ENCODE data around the gene MRTFB.

MRTFB gene

DNA sequence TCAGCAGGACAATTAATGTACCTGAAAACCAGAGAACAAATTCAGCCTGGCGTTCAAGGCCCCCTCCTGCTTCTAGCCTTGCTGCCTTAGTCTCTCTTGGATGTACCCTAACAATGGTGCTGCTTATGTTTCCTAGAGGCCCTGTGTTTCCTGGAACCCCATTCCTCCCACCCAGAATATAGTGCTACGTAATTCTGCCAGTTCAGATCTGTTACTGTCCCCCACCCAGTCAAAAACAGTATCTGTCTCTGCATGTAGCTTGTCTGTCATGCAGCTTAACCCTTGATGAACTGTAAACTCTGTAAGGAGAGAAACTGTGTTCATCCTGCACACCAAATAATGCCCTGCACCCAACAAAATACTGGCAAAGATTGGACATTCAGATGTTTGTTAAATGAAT is 6.8 kb downstream of the MRTFB start:
- peaks cover 6% of the 10 kb centered on the region for H3K36me3 Mint-ChIP-seq (ENCODE audit: low read depth)
- H3K4me1 Mint-ChIP-seq = peaks cover 3% of the 10 kb centered on the region
- no peaks in the 10 kb centered on the region for H3K27me3 Mint-ChIP-seq
- H3K27ac Mint-ChIP-seq = no peak overlapping the region
- no peak overlapping the region for H3K4me3 Mint-ChIP-seq
- DNase-seq = no peak
- ATAC-seq = no peak
- H3K9me3 Mint-ChIP-seq = no peaks in the 10 kb centered on the region

DNA sequence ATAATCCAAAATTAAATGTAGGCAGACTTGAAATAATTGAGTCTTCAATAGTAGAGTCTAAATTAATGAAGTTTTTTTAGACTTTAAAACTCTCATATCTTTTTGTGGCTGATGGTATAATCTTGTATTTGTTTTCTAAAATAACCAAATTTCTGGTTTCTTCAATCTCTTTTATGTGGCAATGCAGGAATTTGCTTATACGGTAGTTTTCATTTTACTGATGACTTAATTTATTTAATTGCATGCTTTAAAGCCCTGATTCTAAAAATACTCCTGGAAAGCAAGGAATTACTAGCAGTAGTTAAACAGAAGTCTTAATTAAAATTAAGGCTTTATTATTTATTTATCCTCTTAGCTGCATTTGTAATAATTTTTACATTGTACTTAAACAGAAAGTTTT is 15.4 kb downstream of the MRTFB start:
- no peak overlapping the region for H3K27ac Mint-ChIP-seq
- no peak for ATAC-seq
- no peaks in the 10 kb centered on the region for H3K36me3 Mint-ChIP-seq (ENCODE audit: low read depth)
- no peak overlapping the region for H3K4me3 Mint-ChIP-seq
- H3K4me1 Mint-ChIP-seq = no peaks in the 10 kb centered on the region
- no peaks in the 10 kb centered on the region for H3K9me3 Mint-ChIP-seq
- H3K27me3 Mint-ChIP-seq = no peaks in the 10 kb centered on the region
- DNase-seq = no peak

DNA sequence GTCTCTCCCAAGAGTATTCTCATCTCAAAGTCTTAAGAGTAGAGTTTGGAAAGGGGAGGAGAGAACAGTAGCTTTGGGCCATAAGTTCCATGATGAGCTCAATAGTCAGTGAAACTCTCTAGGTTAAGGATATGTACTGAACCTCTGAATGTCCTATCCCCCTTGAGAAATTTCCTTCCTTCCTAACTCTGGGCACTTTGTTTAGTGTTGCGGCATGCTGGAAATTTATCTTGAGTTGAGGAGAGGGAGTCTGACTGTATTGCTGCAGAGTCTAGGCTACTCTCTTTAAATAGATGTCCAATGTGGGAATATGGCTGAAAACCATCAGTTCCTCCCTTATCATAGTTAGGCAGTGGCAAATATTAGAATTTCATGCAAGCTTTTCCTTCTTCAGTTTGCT is 16.1 kb downstream of the MRTFB start:
- ATAC-seq = no peak
- Mint-ChIP-seq H3K4me1 (peaks cover under 1% of the 10 kb centered on the region), H3K9me3 (no peaks in the 10 kb centered on the region), H3K27ac (no peak overlapping the region), H3K4me3 (no peak overlapping the region), H3K27me3 (no peaks in the 10 kb centered on the region), H3K36me3 (ENCODE audit: low read depth) (no peaks in the 10 kb centered on the region)
- no peak for DNase-seq

- no peaks in the 10 kb centered on the region for H3K9me3 Mint-ChIP-seq
- H3K4me3 Mint-ChIP-seq = no peak overlapping the region
- no peak overlapping the region for H3K27ac Mint-ChIP-seq
- no peaks in the 10 kb centered on the region for H3K36me3 Mint-ChIP-seq (ENCODE audit: low read depth)
- DNase-seq (no peak), ATAC-seq (no peak)
- H3K4me1 Mint-ChIP-seq = peaks cover 5% of the 10 kb centered on the region
- H3K27me3 Mint-ChIP-seq = no peaks in the 10 kb centered on the region
Measured at GRCh38 chr16:14087590-14088154, 16.6 kb downstream of the MRTFB start.

GRCh38 chr16:14088155-14088753 is 17.1 kb downstream of the MRTFB start:
- no peak overlapping the region for H3K4me3 Mint-ChIP-seq
- ATAC-seq = no peak

DNA sequence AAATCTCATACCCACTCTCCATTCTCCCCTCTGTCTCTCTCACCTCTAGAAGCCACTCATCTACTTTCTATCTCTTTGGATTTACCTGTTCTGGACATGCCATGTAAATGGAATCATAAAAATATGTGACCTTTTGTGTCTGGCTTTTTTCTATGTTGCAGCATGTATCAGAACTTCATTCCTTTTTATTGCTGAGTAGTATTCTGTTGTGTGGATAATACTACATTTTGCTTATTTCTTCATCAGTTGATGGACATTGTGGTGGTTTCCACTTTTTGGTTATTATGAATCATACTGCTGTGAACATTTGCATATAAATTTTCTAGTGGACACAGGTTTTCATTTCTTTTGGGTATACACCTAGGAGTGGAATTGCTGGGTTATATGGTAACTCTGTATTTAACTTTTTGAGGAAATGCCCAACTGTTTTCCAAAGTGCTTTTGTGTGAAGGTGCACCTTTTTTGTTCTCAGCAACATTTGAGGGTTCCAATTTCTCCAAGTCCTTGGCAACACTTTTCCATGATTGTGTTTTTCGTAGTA is 18.2 kb downstream of the MRTFB start:
- Mint-ChIP-seq H3K27me3 (no peaks in the 10 kb centered on the region), H3K36me3 (ENCODE audit: low read depth) (no peaks in the 10 kb centered on the region), H3K9me3 (no peaks in the 10 kb centered on the region), H3K4me3 (no peak overlapping the region), H3K27ac (no peak overlapping the region), H3K4me1 (peaks cover 7% of the 10 kb centered on the region)
- no peak for DNase-seq
- ATAC-seq = no peak

More at GRCh38 chr16:14088155-14088753, 17.1 kb downstream of the MRTFB start:
- H3K27ac Mint-ChIP-seq = no peak overlapping the region
- DNase-seq = no peak
- H3K9me3 Mint-ChIP-seq = no peaks in the 10 kb centered on the region
- H3K4me1 Mint-ChIP-seq = peaks cover 7% of the 10 kb centered on the region
- no peaks in the 10 kb centered on the region for H3K27me3 Mint-ChIP-seq
- H3K36me3 Mint-ChIP-seq (ENCODE audit: low read depth) = no peaks in the 10 kb centered on the region

- H3K4me1 Mint-ChIP-seq = peaks cover 7% of the 10 kb centered on the region
- no peaks in the 10 kb centered on the region for H3K27me3 Mint-ChIP-seq
- no peak for DNase-seq
- H3K36me3 Mint-ChIP-seq (ENCODE audit: low read depth) = no peaks in the 10 kb centered on the region
- H3K4me3 Mint-ChIP-seq = no peak overlapping the region
- no peak for ATAC-seq
- H3K9me3 Mint-ChIP-seq = no peaks in the 10 kb centered on the region
- H3K27ac Mint-ChIP-seq = no peak overlapping the region
Measured at GRCh38 chr16:14092561-14092960, 21.4 kb downstream of the MRTFB start.

DNA sequence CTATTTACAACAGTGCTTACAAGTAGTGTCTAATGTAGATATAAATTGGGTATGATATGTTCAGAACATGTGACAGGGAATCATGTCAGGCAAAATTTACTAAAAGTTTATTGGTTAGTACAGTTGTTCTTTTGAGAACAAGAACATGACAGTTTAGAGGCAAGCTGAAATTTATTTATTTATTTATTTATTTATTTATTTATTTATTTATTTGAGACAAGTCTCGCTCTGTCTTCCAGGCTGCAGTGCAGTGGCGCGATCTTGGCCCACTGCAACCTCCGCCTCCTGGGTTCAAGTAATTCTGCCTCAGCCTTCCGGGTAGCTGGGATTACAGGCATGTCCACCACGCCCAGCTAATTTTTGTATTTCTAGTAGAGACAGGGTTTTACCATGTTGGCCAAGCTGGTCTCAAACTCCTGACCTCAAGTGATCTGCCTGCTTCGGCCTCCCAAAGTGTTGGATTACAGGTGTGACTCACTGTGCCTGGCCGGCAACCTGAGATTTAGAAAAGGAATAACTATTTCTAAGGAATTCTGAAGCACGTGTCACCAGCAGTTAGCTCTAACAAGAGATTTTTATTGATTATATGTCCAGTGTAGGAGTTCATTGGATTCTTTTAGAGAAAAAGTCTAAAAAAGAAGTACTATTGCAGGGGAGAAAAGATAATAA is 24.9 kb downstream of the MRTFB start:
- no peaks in the 10 kb centered on the region for H3K27me3 Mint-ChIP-seq
- DNase-seq = no peak
- H3K36me3 Mint-ChIP-seq (ENCODE audit: low read depth) = no peaks in the 10 kb centered on the region
- no peaks in the 10 kb centered on the region for H3K9me3 Mint-ChIP-seq
- H3K4me3 Mint-ChIP-seq = no peak overlapping the region
- H3K4me1 Mint-ChIP-seq = peaks cover 16% of the 10 kb centered on the region
- no peak for ATAC-seq
- no peak overlapping the region for H3K27ac Mint-ChIP-seq

DNA sequence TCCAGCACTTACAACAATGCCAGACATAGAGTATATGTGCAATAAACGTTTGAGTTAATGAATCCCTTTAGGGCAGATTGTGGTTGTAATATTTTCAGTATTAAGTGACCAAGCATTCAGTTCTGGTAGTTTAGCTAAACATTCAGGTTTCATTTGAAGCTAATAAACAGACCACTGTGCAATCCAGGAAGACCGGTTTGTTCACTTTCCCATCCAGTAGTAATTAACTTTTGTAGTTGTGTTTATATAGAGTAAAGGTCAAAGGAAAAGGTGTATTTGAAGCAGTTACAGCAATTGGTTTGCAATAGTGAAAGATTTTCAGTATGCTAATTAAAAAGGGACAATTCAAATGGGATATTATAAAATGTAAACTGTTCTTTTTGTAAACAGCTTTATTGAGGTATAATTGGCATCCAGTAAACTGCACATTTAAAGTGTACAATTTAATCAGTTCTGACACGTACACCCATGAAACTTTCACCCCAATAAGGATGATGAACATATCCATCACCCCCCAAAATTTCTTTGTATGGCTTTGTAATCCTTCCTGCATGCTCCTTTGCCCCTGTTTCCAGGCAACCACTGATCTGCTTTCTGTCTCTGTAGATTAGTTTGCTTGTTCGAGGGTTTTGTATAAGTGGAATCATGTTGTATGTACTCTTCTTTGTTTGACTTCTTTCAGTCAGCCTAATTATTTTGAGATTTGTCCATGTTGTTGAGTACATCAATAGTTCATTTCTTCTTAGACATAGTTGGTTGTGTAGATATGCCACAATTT is 26.3 kb downstream of the MRTFB start:
- DNase-seq = no peak
- no peak overlapping the region for H3K4me3 Mint-ChIP-seq
- no peaks in the 10 kb centered on the region for H3K9me3 Mint-ChIP-seq
- ATAC-seq = no peak
- no peaks in the 10 kb centered on the region for H3K36me3 Mint-ChIP-seq (ENCODE audit: low read depth)
- H3K27me3 Mint-ChIP-seq = no peaks in the 10 kb centered on the region
- H3K4me1 Mint-ChIP-seq = peaks cover 25% of the 10 kb centered on the region
- no peak overlapping the region for H3K27ac Mint-ChIP-seq

DNA sequence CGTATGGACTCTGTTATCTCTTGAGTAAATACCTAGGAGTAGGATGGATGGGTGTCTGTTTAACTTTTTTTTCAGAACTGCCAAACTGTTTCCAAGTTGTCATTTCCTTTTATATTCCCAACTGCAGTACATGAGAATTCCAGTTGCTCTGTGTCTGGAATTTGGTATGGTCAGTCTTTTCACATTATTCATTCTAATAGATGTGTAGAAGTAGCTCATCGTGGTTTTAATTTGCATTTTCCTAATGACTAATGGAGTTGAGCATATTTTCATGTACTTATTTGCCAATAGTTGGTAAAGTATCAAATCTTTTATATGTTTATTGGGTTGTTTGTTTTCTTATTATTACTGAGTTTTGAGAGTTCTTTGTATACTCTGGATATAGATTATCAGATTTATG is 27.0 kb downstream of the MRTFB start:
- Mint-ChIP-seq H3K4me3 (no peak overlapping the region), H3K4me1 (peaks cover 23% of the 10 kb centered on the region)

DNA sequence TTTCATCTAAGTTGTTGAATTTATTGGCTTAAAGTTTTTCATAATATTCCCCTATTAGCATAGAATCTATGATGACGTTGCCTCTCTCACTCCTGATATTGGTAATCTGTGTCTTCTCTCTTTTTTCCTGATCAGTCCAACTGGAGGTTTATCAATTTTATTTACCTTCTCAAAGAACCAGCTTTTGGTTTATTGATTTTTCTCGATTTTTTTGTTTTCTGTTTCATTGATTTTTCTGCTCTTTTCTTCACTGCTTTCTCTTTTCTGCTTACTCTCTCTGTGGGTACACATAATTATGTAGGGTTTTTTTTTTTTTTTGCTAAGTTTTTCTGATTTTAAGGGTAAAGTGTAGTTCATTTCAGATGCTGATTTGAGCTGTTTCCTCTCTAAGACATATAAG is 29.7 kb downstream of the MRTFB start:
- H3K9me3 Mint-ChIP-seq = no peaks in the 10 kb centered on the region
- peaks cover 27% of the 10 kb centered on the region for H3K4me1 Mint-ChIP-seq
- H3K27ac Mint-ChIP-seq = no peak overlapping the region
- H3K4me3 Mint-ChIP-seq = no peak overlapping the region
- no peak for DNase-seq
- ATAC-seq = no peak
- H3K27me3 Mint-ChIP-seq = no peaks in the 10 kb centered on the region
- no peaks in the 10 kb centered on the region for H3K36me3 Mint-ChIP-seq (ENCODE audit: low read depth)

More for the DNA sequence above, 27.0 kb downstream of the MRTFB start:
- Mint-ChIP-seq H3K9me3 (no peaks in the 10 kb centered on the region), H3K36me3 (ENCODE audit: low read depth) (no peaks in the 10 kb centered on the region), H3K27me3 (no peaks in the 10 kb centered on the region), H3K27ac (no peak overlapping the region)
- DNase-seq (no peak), ATAC-seq (no peak)

GRCh38 chr16:14101415-14101814 is 30.3 kb downstream of the MRTFB start:
- Mint-ChIP-seq H3K36me3 (ENCODE audit: low read depth) (no peaks in the 10 kb centered on the region), H3K9me3 (no peaks in the 10 kb centered on the region), H3K4me1 (peaks cover 27% of the 10 kb centered on the region), H3K4me3 (no peak overlapping the region), H3K27ac (no peak overlapping the region), H3K27me3 (no peaks in the 10 kb centered on the region)
- ATAC-seq (no peak), DNase-seq (no peak)

DNA sequence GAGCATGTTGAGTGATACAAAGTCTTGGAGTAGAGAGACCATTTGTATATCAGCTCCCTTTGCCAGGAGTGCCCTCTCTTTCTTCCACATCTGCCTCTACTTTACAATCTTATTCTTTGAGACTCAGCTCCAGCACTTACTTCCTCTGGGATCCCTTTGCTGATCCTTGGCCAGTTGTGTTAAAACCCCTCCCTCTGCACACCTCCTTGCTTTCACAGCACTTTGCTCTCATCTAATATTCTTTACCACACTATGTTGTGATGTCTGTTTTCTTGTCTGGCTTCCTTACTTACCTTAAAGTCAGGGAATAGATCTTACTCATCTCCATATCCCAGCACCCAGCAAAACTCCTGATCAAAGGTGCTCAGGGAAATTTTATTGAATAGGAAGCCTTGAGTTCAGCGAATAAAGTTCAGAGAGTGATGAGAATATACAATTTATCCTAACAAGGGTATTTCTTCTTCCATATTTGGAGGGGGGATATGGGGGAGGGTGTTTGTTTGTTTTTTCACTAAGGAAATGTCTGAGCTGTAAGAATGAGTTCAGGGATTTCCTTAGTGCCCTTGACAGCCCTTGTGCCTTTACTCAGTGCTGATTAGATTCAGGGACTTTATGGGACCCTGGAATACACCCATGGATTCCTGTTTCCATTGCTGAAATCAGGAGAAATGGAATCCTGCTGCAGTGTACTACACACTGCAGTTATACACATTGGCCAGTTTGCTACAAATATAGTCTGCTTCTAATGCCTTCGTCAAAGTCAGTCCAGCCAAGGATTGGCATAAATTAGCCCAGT is 32.0 kb downstream of the MRTFB start:
- ATAC-seq (no peak), DNase-seq (no peak)
- Mint-ChIP-seq H3K9me3 (no peaks in the 10 kb centered on the region), H3K27ac (no peak overlapping the region), H3K4me3 (no peak overlapping the region), H3K36me3 (ENCODE audit: low read depth) (no peaks in the 10 kb centered on the region), H3K4me1 (peaks cover 27% of the 10 kb centered on the region), H3K27me3 (no peaks in the 10 kb centered on the region)

DNA sequence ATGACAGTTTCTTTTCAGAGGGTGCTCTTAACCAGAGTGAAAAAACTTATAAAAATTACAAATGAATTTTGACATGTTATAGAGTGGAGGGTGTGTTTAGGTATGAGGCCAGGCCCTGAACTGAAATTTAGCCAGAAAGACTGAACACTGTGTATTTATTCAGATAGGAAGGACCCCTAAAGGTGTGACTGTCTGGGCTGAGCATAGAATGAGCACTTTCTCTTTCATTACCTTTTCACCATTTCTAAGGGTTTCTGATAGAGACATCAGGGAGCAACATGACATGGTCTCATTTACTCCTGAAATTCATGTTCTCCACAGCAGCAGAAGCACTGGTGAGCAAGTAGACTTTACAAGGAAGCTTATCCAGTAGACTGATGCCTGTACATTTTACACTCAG is 32.9 kb downstream of the MRTFB start:
- no peaks in the 10 kb centered on the region for H3K27me3 Mint-ChIP-seq
- no peaks in the 10 kb centered on the region for H3K9me3 Mint-ChIP-seq
- H3K4me3 Mint-ChIP-seq = no peak overlapping the region
- no peaks in the 10 kb centered on the region for H3K36me3 Mint-ChIP-seq (ENCODE audit: low read depth)
- no peak for DNase-seq
- ATAC-seq = no peak
- peaks cover 27% of the 10 kb centered on the region for H3K4me1 Mint-ChIP-seq
- no peak overlapping the region for H3K27ac Mint-ChIP-seq
